ENCODE data around the gene TAS1R2.

DNA sequence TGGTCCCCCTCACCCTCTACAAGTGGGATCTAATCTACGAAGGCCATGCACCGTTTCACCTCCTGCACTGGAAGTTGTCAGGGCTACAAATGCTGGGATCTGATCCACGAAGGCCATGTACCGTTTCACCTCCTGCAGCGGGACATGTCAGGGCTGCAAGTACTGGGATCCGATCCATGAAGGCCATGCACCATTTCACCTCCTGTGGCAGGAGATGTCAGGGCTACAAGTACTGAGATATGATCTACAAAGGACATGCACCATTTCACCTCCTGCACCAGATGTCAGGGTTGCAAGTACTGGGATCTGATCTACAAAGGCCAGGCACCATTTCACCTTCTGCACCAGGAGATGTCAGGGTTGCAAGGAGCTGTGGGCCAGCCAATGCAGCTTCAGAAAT lies 35.9 kb upstream of the TAS1R2 start:
- TF ChIP-seq EZH2 (IDR thresholded peaks at IDR 0.05) (no peak), POLR2AphosphoS5 (IDR thresholded peaks at IDR 0.05; ENCODE audit: borderline replicate concordance, low read depth, low read length) (no peak)

Data from SK-N-MC (cell line).